ENCODE measurements around the gene MEI1.

GRCh38 chr22:41731609-41732008 is 32.3 kb downstream of the MEI1 start:
- no peak for TF ChIP-seq CTCF (IDR thresholded peaks at IDR 0.05 in 4 of 5, conservative IDR thresholded peaks at IDR 0.05 in 1 of 5)
- no peak for TF ChIP-seq POLR2A (IDR thresholded peaks at IDR 0.05)

Data from gastrocnemius medialis (tissue), 4 donors.